ENCODE measurements around the gene CDC42EP2. TPM values are rescaled to one million over a fixed set of nuclear protein-coding genes. Genes with fewer than 3 reads are reported as not detected.

Gene CDC42EP2
- 14.6 to 19.3 TPM (median 17.1 TPM) in 5 replicates for total RNA-seq (2022; extraction: Qiagen RNA extraction)

GRCh38 chr11:65314501-65315203 is at the start of gene CDC42EP2:
TSS of gene CDC42EP2 (plus strand) at chr11:65314866. CDS start at chr11:65320899, 6,033 bp downstream.

DNA sequence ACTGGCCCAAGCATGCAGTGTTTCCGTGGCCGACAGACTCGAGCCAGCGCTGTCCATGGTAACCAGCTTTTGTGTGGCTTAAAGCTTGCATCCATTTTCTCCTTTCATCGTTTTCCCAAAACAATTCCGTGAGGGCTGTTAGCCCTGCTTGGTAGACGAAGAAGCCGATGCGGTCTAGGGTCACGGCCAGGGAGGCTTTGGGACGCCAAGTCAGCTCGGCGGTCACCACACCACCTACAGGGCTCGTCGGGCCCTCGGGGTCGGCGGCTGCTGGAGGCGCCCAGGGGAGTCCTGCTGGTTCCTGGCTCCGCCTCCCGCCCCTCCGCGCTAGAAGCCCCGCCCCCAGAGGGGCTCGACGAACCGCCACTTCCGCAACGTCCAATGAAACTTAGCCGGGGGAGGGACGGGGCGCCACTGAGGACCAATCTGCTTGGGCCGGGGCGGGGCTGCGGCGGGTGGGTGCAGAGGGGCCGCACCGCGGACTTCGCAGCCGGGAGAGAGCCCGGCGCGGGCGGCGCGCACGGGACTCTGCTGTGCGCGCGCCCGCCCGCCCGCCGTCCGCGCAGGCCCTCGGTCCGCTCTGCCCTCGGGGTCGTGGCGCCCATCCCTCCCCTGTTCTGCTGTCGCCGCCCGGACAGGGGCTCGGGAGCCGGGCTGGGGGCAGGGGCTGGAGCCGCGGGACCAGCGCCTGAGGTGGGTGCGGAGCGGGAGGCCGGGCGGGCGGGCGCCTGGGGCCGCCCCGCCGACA is 39.8 kb downstream of the CDC42EP2 start, which contains the start of gene TIGD3:
Gene TIGD3 (plus strand): TSS at position 487 of the 748 bp plus-strand sequence. CDS start 1,058 bp downstream, outside the sequence.

Other genes with a start within 250 kb of the CDC42EP2 start
- gene CDCA5, start 230.8 kb upstream of the CDC42EP2 start, total RNA-seq (2022; extraction: Qiagen RNA extraction): 57.4 to 76.9 TPM (median 71.1 TPM) in 5 replicates
- 31.8 to 34.2 TPM (median 32.7 TPM) in 5 replicates for gene ZFPL1, start 230.6 kb upstream of the CDC42EP2 start, total RNA-seq (2022; extraction: Qiagen RNA extraction)
- 50.7 to 52.5 TPM (median 51.8 TPM) in 5 replicates for gene VPS51, start 218.7 kb upstream of the CDC42EP2 start, total RNA-seq (2022; extraction: Qiagen RNA extraction)
- gene TM7SF2, start 203.0 kb upstream of the CDC42EP2 start, total RNA-seq (2022; extraction: Qiagen RNA extraction): 4.9 to 8.6 TPM (median 5.3 TPM) in 5 replicates
- 13.6 to 22.7 TPM (median 21.9 TPM) in 5 replicates for gene ZNHIT2, start 197.2 kb upstream of the CDC42EP2 start, total RNA-seq (2022; extraction: Qiagen RNA extraction)
- 820 to 1,063 TPM (median 1,025 TPM) in 5 replicates for gene FAU, start 192.7 kb upstream of the CDC42EP2 start, total RNA-seq (2022; extraction: Qiagen RNA extraction)
- gene MRPL49, start 192.5 kb upstream of the CDC42EP2 start, total RNA-seq (2022; extraction: Qiagen RNA extraction): 68.5 to 73.4 TPM (median 70.9 TPM) in 5 replicates
- gene SYVN1, start 180.3 kb upstream of the CDC42EP2 start, total RNA-seq (2022; extraction: Qiagen RNA extraction): 27.8 to 40.9 TPM (median 37.6 TPM) in 5 replicates
- gene SPDYC, start 144.6 kb upstream of the CDC42EP2 start, total RNA-seq (2022; extraction: Qiagen RNA extraction): not detected in 5 replicates
- gene CAPN1, start 132.9 kb upstream of the CDC42EP2 start, total RNA-seq (2022; extraction: Qiagen RNA extraction): 90.3 to 122 TPM (median 113 TPM) in 5 replicates
- gene POLA2, start 52.9 kb upstream of the CDC42EP2 start, total RNA-seq (2022; extraction: Qiagen RNA extraction): 10.9 to 15.8 TPM (median 13.9 TPM) in 5 replicates
- 38.9 to 43.3 TPM (median 39.7 TPM) in 5 replicates for gene DPF2, start 19.0 kb downstream of the CDC42EP2 start, total RNA-seq (2022; extraction: Qiagen RNA extraction)
- gene TIGD3, start 39.9 kb downstream of the CDC42EP2 start, total RNA-seq (2022; extraction: Qiagen RNA extraction): 0.42 to 0.92 TPM (median 0.82 TPM) in 5 replicates
- 10.3 to 15.7 TPM (median 13.4 TPM) in 5 replicates for gene SLC25A45, start 67.8 kb downstream of the CDC42EP2 start, total RNA-seq (2022; extraction: Qiagen RNA extraction)
- 36.8 to 59.7 TPM (median 56.3 TPM) in 5 replicates for gene FRMD8, start 71.8 kb downstream of the CDC42EP2 start, total RNA-seq (2022; extraction: Qiagen RNA extraction)
- 138 to 274 TPM (median 186 TPM) in 5 replicates for gene NEAT1, start 107.9 kb downstream of the CDC42EP2 start, total RNA-seq (2022; extraction: Qiagen RNA extraction)
- 64.1 to 116 TPM (median 72.7 TPM) in 5 replicates for gene MALAT1, start 184.2 kb downstream of the CDC42EP2 start, total RNA-seq (2022; extraction: Qiagen RNA extraction)
- gene SCYL1, start 210.2 kb downstream of the CDC42EP2 start, total RNA-seq (2022; extraction: Qiagen RNA extraction): 47.1 to 64.1 TPM (median 61.4 TPM) in 5 replicates
- 102 to 132 TPM (median 113 TPM) in 5 replicates for gene LTBP3, start 243.5 kb downstream of the CDC42EP2 start, total RNA-seq (2022; extraction: Qiagen RNA extraction)